DND-41 (cell line): ENCODE results near the gene LRRC28.

Experiments
- ATAC-seq: fragments of 200-7000 bp; cut with Tn5 transposase; 3 replicates; pipeline ENCODE4 v1.9.1; 2021; ENCODE audit warnings: low read depth; ENCODE audit not compliant: insufficient read depth
- DNase-seq: peaks from one replicate; pipeline ENCODE4 v3.0.0-alpha.2; 2020
- H2AFZ ChIP-seq: 2 replicates; pipeline ENCODE4 v1.6.0; 2012; ENCODE audit warnings: low read depth, low read length
- H3K27ac ChIP-seq: 2 replicates; pipeline ENCODE4 v1.5.1; 2012; ENCODE audit warnings: low read length, inconsistent platforms
- H3K27me3 ChIP-seq: fragments of 200-600 bp; sonication (generic); 2 replicates; pipeline ENCODE4 v1.6.0; 2012; ENCODE audit warnings: low read length, mild to moderate bottlenecking, inconsistent platforms; ENCODE audit not compliant: insufficient read depth, poor library complexity
- H3K36me3 ChIP-seq: 2 replicates; pipeline ENCODE4 v1.5.1; 2012; ENCODE audit warnings: low read length, inconsistent platforms; ENCODE audit not compliant: insufficient read depth
- H3K4me1 ChIP-seq: 2 replicates; pipeline ENCODE4 v1.5.1; 2012; ENCODE audit warnings: mild to moderate bottlenecking, low read length; ENCODE audit not compliant: insufficient read depth
- H3K4me2 ChIP-seq: 2 replicates; pipeline ENCODE4 v1.6.0; 2012; ENCODE audit warnings: mild to moderate bottlenecking, moderate library complexity, low read length, inconsistent platforms; ENCODE audit not compliant: insufficient read depth
- H3K4me3 ChIP-seq, 2 experiments: fragments of 200-600 bp in 1 of 2; shearing (Covaris generic) in 1 of 2; 2 replicates each; pipeline ENCODE4 v1.5.1; 2012 to 2016; ENCODE audit warnings: inconsistent platforms in 2 of 2, low read length in 2 of 2, mild to moderate bottlenecking in 2 of 2, low read depth in 1 of 2, moderate library complexity in 1 of 2
- H3K79me2 ChIP-seq: 2 replicates; pipeline ENCODE4 v1.6.0; 2012; ENCODE audit warnings: low read length, inconsistent platforms; ENCODE audit not compliant: insufficient read depth
- H3K9ac ChIP-seq: 2 replicates; pipeline ENCODE4 v1.6.0; 2012; ENCODE audit warnings: low read depth, mild to moderate bottlenecking, inconsistent platforms, low read length, moderate library complexity
- H3K9me3 ChIP-seq: 2 replicates; pipeline ENCODE4 v1.5.1; 2012; ENCODE audit warnings: low read length, moderate library complexity, mild to moderate bottlenecking, inconsistent platforms; ENCODE audit not compliant: insufficient read depth, severe bottlenecking
- H4K20me1 ChIP-seq: 2 replicates; pipeline ENCODE4 v1.6.0; 2012; ENCODE audit warnings: low read length; ENCODE audit not compliant: insufficient read depth
- CTCF ChIP-seq: IDR thresholded peaks from 2 replicates; pipeline ENCODE4 v1.5.1; 2012; ENCODE audit warnings: borderline replicate concordance, low read length, moderate library complexity, mild to moderate bottlenecking; ENCODE audit not compliant: poor library complexity, severe bottlenecking; ENCODE audit errors: extremely low read depth
- EZH2 ChIP-seq: IDR thresholded peaks from 3 replicates; pipeline ENCODE4 v1.6.1; 2012; ENCODE audit warnings: borderline replicate concordance, low read depth, mild to moderate bottlenecking, moderate library complexity, low read length, inconsistent platforms; ENCODE audit not compliant: severe bottlenecking

The LRRC28 gene

GRCh38 chr15:99320374-99321215 is 69.3 kb downstream of the LRRC28 start:
- TF ChIP-seq CTCF (no peak), EZH2 (no peak)
- no peaks in the 10 kb centered on the region for H3K9me3 ChIP-seq
- H3K4me1 ChIP-seq, result no peaks in the 10 kb centered on the region
- no peak overlapping the region for H2AFZ ChIP-seq
- peaks cover 3% of the 10 kb centered on the region; the same call in 1 of the 2 replicates for H3K36me3 ChIP-seq
- no peak overlapping the region for H3K4me2 ChIP-seq
- H3K27me3 ChIP-seq, result no peaks in the 10 kb centered on the region
- H4K20me1 ChIP-seq, result no peaks in the 10 kb centered on the region
- 0 out of 2 replicates have a peak, but pooled peaks cover 3% of the 10 kb centered on the region for H3K79me2 ChIP-seq
- no peak overlapping the region for H3K9ac ChIP-seq
- ATAC-seq (no peak), DNase-seq (no peak)
- no peak overlapping the region for H3K27ac ChIP-seq
- no peak overlapping the region for H3K4me3 ChIP-seq

- H3K4me3 ChIP-seq, result no peak overlapping the region
Measured at GRCh38 chr15:99321468-99321867, 70.2 kb downstream of the LRRC28 start.

GRCh38 chr15:99322643-99323405 is 71.5 kb downstream of the LRRC28 start:
- no peak overlapping the region for H3K9ac ChIP-seq
- H3K36me3 ChIP-seq, result peaks cover 3% of the 10 kb centered on the region; the same call in 1 of the 2 replicates
- ATAC-seq (no peak), DNase-seq (no peak)
- no peaks in the 10 kb centered on the region for H3K9me3 ChIP-seq
- no peak overlapping the region for H3K4me3 ChIP-seq
- H3K27me3 ChIP-seq, result no peaks in the 10 kb centered on the region
- H3K79me2 ChIP-seq, result 0 out of 2 replicates have a peak, but pooled peaks cover 4% of the 10 kb centered on the region
- TF ChIP-seq EZH2, result no peak
- TF ChIP-seq CTCF, result no peak
- no peaks in the 10 kb centered on the region for H4K20me1 ChIP-seq
- H3K27ac ChIP-seq, result no peak overlapping the region
- no peak overlapping the region for H3K4me2 ChIP-seq
- no peaks in the 10 kb centered on the region for H3K4me1 ChIP-seq
- H2AFZ ChIP-seq, result no peak overlapping the region

More at GRCh38 chr15:99321468-99321867, 70.2 kb downstream of the LRRC28 start:
- H3K27ac ChIP-seq, result no peak overlapping the region
- H3K4me1 ChIP-seq, result no peaks in the 10 kb centered on the region
- no peaks in the 10 kb centered on the region for H3K27me3 ChIP-seq
- TF ChIP-seq CTCF, result no peak
- TF ChIP-seq EZH2, result no peak
- no peak for ATAC-seq
- H3K79me2 ChIP-seq, result 0 out of 2 replicates have a peak, but pooled peaks cover 4% of the 10 kb centered on the region
- no peaks in the 10 kb centered on the region for H4K20me1 ChIP-seq
- no peak overlapping the region for H3K9ac ChIP-seq
- peaks cover 3% of the 10 kb centered on the region; the same call in 1 of the 2 replicates for H3K36me3 ChIP-seq
- no peak overlapping the region for H2AFZ ChIP-seq
- H3K4me2 ChIP-seq, result no peak overlapping the region
- H3K9me3 ChIP-seq, result no peaks in the 10 kb centered on the region
- DNase-seq, result no peak
